ENCODE results near the gene EYA4. TPM values are rescaled to one million over a fixed set of nuclear protein-coding genes. Genes with fewer than 3 reads are reported as not detected.

Gene EYA4
- total RNA-seq, 1 donor from 2014 or later = 1.6 TPM

GRCh38 chr6:133275213-133275612 is 34.1 kb downstream of the EYA4 start:
- H3K4me1 Mint-ChIP-seq (ENCODE audit: low read depth, unreplicated experiment) = no peaks in the 10 kb centered on the region
- H3K9me3 Mint-ChIP-seq (ENCODE audit: unreplicated experiment) = peaks cover 3% of the 10 kb centered on the region
- H2AFZ ChIP-seq (ENCODE audit: low read depth, low read length) = no peak overlapping the region
- H3K4me1 ChIP-seq (ENCODE audit: insufficient read depth, low read length) = no peaks in the 10 kb centered on the region
- H3K9ac ChIP-seq (ENCODE audit: low read length) = no peak overlapping the region
- H3K27me3 Mint-ChIP-seq (ENCODE audit: low read depth, unreplicated experiment) = no peaks in the 10 kb centered on the region
- H3K27ac Mint-ChIP-seq (ENCODE audit: unreplicated experiment) = no peak overlapping the region
- peaks cover 3% of the 10 kb centered on the region for H3K36me3 Mint-ChIP-seq (ENCODE audit: low read depth, unreplicated experiment)
- H3K4me2 ChIP-seq (ENCODE audit: low read length) = no peak overlapping the region
- TF ChIP-seq EZH2 (IDR thresholded peaks at IDR 0.05; ENCODE audit: insufficient read depth, low read length) (no peak), CTCF (IDR thresholded peaks at IDR 0.05; ENCODE audit: insufficient read depth, low read depth, low read length) (no peak)
- no peaks in the 10 kb centered on the region for H3K36me3 ChIP-seq (ENCODE audit: insufficient read depth, low read length)
- no peak overlapping the region for H3K27ac ChIP-seq (ENCODE audit: low read depth, low read length)
- no peak for DNase-seq (ENCODE audit: low read depth)
- no peaks in the 10 kb centered on the region for H3K27me3 ChIP-seq (ENCODE audit: insufficient read depth, low read length)
- H3K79me2 ChIP-seq (ENCODE audit: insufficient read depth, low read length) = no peaks in the 10 kb centered on the region
- H3K9me3 ChIP-seq (ENCODE audit: insufficient read depth, low read depth, low read length) = peaks cover 3% of the 10 kb centered on the region
- H4K20me1 ChIP-seq (ENCODE audit: insufficient read depth, low read length) = no peaks in the 10 kb centered on the region
- H3K4me3 ChIP-seq (ENCODE audit: insufficient read depth, low read depth, low read length) = no peak overlapping the region
- no peak overlapping the region for H3K4me3 Mint-ChIP-seq (ENCODE audit: unreplicated experiment)
- no peak for FAIRE-seq

GRCh38 chr6:133277228-133277899 is 36.2 kb downstream of the EYA4 start:
- H3K36me3 Mint-ChIP-seq (ENCODE audit: low read depth, unreplicated experiment) = no peaks in the 10 kb centered on the region
- Histone ChIP-seq H4K20me1 (ENCODE audit: insufficient read depth, low read length) (no peaks in the 10 kb centered on the region), H3K27ac (ENCODE audit: low read depth, low read length) (no peak overlapping the region), H3K9ac (ENCODE audit: low read length) (no peak overlapping the region), H3K4me1 (ENCODE audit: insufficient read depth, low read length) (no peaks in the 10 kb centered on the region), H3K4me3 (ENCODE audit: insufficient read depth, low read depth, low read length) (no peak overlapping the region), H3K27me3 (ENCODE audit: insufficient read depth, low read length) (no peaks in the 10 kb centered on the region), H3K9me3 (ENCODE audit: insufficient read depth, low read depth, low read length) (peaks cover 3% of the 10 kb centered on the region), H3K36me3 (ENCODE audit: insufficient read depth, low read length) (no peaks in the 10 kb centered on the region), H3K79me2 (ENCODE audit: insufficient read depth, low read length) (no peaks in the 10 kb centered on the region), H2AFZ (ENCODE audit: low read depth, low read length) (no peak overlapping the region), H3K4me2 (ENCODE audit: low read length) (no peak overlapping the region)
- no peak overlapping the region for H3K27ac Mint-ChIP-seq (ENCODE audit: unreplicated experiment)
- no peaks in the 10 kb centered on the region for H3K9me3 Mint-ChIP-seq (ENCODE audit: unreplicated experiment)
- TF ChIP-seq CTCF (IDR thresholded peaks at IDR 0.05; ENCODE audit: insufficient read depth, low read depth, low read length) (no peak), EZH2 (IDR thresholded peaks at IDR 0.05; ENCODE audit: insufficient read depth, low read length) (no peak)
- FAIRE-seq (no peak), DNase-seq (ENCODE audit: low read depth) (no peak)
- H3K27me3 Mint-ChIP-seq (ENCODE audit: low read depth, unreplicated experiment) = no peaks in the 10 kb centered on the region
- H3K4me1 Mint-ChIP-seq (ENCODE audit: low read depth, unreplicated experiment) = no peaks in the 10 kb centered on the region
- H3K4me3 Mint-ChIP-seq (ENCODE audit: unreplicated experiment) = no peak overlapping the region

GRCh38 chr6:133277900-133278545 is 36.9 kb downstream of the EYA4 start:
- Histone ChIP-seq H3K4me1 (ENCODE audit: insufficient read depth, low read length) (no peaks in the 10 kb centered on the region), H4K20me1 (ENCODE audit: insufficient read depth, low read length) (no peaks in the 10 kb centered on the region), H3K36me3 (ENCODE audit: insufficient read depth, low read length) (no peaks in the 10 kb centered on the region), H3K79me2 (ENCODE audit: insufficient read depth, low read length) (no peaks in the 10 kb centered on the region), H3K27me3 (ENCODE audit: insufficient read depth, low read length) (no peaks in the 10 kb centered on the region), H3K27ac (ENCODE audit: low read depth, low read length) (no peak overlapping the region), H2AFZ (ENCODE audit: low read depth, low read length) (no peak overlapping the region), H3K4me2 (ENCODE audit: low read length) (no peak overlapping the region), H3K9me3 (ENCODE audit: insufficient read depth, low read depth, low read length) (no peaks in the 10 kb centered on the region), H3K9ac (ENCODE audit: low read length) (no peak overlapping the region), H3K4me3 (ENCODE audit: insufficient read depth, low read depth, low read length) (no peak overlapping the region)
- Mint-ChIP-seq H3K4me1 (ENCODE audit: low read depth, unreplicated experiment) (no peaks in the 10 kb centered on the region), H3K27ac (ENCODE audit: unreplicated experiment) (no peak overlapping the region), H3K36me3 (ENCODE audit: low read depth, unreplicated experiment) (no peaks in the 10 kb centered on the region), H3K9me3 (ENCODE audit: unreplicated experiment) (no peaks in the 10 kb centered on the region), H3K4me3 (ENCODE audit: unreplicated experiment) (no peak overlapping the region), H3K27me3 (ENCODE audit: low read depth, unreplicated experiment) (no peaks in the 10 kb centered on the region)
- DNase-seq (ENCODE audit: low read depth) (no peak), FAIRE-seq (no peak)
- no peak for TF ChIP-seq CTCF (IDR thresholded peaks at IDR 0.05; ENCODE audit: insufficient read depth, low read depth, low read length)
- no peak for TF ChIP-seq EZH2 (IDR thresholded peaks at IDR 0.05; ENCODE audit: insufficient read depth, low read length)
